Epithelial cell of proximal tubule (primary cell): Measurements from ENCODE around the gene SH3D21. TPM values are rescaled to one million over a fixed set of nuclear protein-coding genes. Genes with fewer than 3 reads are reported as not detected.
A peak's percentile ranks its signal among the peaks of the same experiment; 100 is the strongest.

Source experiments
- DNase-seq: peaks from one replicate; pipeline ENCODE4 v3.0.0-alpha.2; 2011; ENCODE audit warnings: low read depth
- H3K4me3 ChIP-seq: 2 replicates; pipeline ENCODE4 v1.5.1; 2011; ENCODE audit warnings: low read depth, mild to moderate bottlenecking, low read length
- CTCF ChIP-seq: conservative IDR thresholded peaks from 2 replicates; pipeline ENCODE4 v1.5.1; 2012; ENCODE audit warnings: low read depth, mild to moderate bottlenecking, low read length
- total RNA-seq: library from RNA; depleted of rRNA; stranded (reverse); fragments of >200 nt; gene quantifications from 2 replicates; pipeline ENCODE4 v1.2.3, GENCODE V29; 2015

Gene SH3D21
- total RNA-seq, 1 donor from 2014 or later, result 20.3 TPM

DNA sequence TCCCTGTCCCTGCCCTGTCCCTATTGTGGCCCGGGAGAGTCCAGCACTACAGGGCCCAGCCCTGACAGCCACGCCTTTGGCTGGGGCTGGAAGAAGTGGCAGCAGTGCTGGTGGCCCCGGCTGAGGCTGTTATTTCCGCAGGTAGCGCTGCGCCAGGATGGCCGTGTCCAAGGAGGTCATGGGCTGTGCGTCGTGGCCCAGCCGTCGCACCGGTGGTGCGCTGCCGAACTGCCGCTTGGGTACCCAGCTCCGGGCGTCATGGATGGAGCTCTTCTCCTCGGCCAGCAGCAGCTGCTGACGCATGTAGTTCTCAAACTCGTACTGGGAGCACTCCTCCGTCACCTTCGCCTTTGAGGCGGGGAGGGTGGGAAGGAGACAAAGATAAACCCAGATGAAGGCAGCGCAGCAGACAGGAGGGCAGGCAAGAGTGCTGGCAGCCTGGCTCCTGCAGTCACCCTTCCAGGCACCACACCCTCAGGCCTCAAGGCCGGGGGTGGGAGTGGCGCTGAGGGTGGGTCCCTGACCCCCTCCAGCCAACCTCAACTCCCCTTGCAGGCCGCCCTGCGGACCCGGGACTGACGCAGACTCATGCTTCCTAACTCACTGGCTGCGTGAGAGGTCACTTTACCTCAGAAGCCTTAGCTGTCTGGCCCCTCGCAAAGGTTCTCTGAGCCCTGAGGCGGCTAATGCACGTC, 35.6 kb downstream of the SH3D21 start:
- no peak overlapping the region for H3K4me3 ChIP-seq
- DNase-seq, result no peak
- TF ChIP-seq CTCF, result no peak

DNA sequence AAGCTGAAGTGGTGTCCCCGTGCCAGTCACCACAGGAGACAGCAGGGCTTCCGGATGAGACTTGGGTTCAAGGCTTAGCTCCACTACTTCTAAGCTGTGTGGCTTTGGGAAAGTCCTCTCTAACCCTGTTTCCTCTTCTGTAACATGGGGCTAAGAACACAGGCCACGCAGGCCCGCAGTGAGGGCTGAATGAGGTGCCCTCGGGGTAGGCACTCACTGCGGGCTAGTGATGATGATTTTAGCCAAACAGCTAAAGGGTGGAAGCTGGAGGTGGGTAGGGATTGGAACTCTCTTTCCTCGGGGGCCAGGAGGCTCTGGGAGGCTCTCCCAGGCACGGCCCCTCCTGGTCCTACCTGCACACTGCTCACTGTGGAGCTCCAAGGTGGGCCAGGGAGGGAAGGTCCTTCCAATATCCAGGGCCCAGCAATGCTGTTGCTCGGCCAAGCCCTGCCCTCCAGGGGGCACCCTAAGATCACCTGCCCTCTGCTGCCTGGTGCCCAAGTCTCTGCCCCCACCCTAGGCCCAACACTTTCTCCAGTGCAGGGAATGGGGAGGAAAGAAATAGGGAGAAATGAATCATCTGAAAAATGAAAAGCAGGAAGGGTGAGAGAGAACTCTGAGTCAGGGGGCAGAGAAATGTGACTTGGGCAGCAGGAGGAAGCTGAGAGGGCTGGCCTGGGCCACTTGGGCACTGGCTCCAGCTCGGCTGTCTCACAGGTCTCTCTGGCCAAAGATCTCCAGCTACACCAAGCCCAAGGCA, 36.4 kb downstream of the SH3D21 start:
- no peak for DNase-seq
- no peak overlapping the region for H3K4me3 ChIP-seq
- peak; percentile 82 for TF ChIP-seq CTCF

GRCh38 chr1:36343651-36344394, 37.7 kb downstream of the SH3D21 start:
- no peak overlapping the region for H3K4me3 ChIP-seq
- no peak for DNase-seq
- TF ChIP-seq CTCF, result no peak

- no peak for DNase-seq
- no peak overlapping the region for H3K4me3 ChIP-seq
- TF ChIP-seq CTCF, result no peak
Measured at GRCh38 chr1:36344395-36344680, 38.2 kb downstream of the SH3D21 start.

- no peak overlapping the region for H3K4me3 ChIP-seq
- DNase-seq, result no peak
- no peak for TF ChIP-seq CTCF
Measured at GRCh38 chr1:36345353-36345752, 39.2 kb downstream of the SH3D21 start.

DNA sequence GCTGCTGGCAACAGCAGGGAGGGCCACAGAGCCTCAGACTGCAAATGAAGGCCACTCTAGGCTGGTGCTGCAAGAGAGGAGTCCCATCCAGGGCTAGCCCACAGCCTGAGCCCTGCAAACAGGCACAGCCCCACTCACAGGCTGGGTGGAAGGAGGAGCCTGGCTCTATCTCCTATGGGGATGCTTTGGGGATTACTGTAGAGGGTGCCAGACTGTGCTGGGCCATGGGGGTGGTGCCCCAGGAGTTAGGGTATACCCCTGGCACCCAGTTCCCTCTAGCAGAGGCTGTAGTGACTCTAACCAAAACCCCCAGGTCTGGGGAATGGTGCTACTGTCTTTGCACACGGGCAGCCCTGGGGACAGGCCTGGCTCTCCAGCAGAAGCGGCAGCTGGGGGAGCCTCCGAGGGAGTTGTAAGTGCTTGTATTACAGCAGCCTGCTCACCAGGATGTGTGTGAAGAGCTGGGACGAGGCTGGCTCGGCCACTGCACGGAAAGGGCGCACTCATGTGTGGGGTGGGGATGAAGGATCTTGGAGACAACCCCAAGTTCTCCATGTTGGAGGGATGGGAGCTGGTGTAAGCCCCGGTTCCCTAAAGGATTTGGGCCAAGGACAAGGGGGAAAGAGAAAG, 40.7 kb downstream of the SH3D21 start:
- no peak overlapping the region for H3K4me3 ChIP-seq
- no peak for DNase-seq
- no peak for TF ChIP-seq CTCF
